GM23248 (cell line): Measurements from ENCODE around the gene ZNF684. TPM values are rescaled to one million over a fixed set of nuclear protein-coding genes. Genes with fewer than 3 reads are reported as not detected.

Experiments
- DNase-seq: peaks from one replicate; pipeline ENCODE4 v3.0.0-alpha.2; 2015
- H2AFZ ChIP-seq: fragments of 200-600 bp; sonication (generic); 2 replicates; pipeline ENCODE4 v1.6.1; 2016; ENCODE audit warnings: antibody characterized with exemption
- H3F3A ChIP-seq: fragments of 200-600 bp; sonication (generic); 2 replicates; pipeline ENCODE4 v1.6.1; 2016; ENCODE audit warnings: mild to moderate bottlenecking, antibody characterized with exemption, mixed run types; ENCODE audit not compliant: insufficient read depth
- H3K27ac ChIP-seq: fragments of 200-600 bp; sonication (generic); 2 replicates; pipeline ENCODE4 v1.5.1; 2016; ENCODE audit warnings: mild to moderate bottlenecking
- H3K27me3 ChIP-seq: fragments of 200-600 bp; sonication (generic); replicated peaks from 2 replicates; pipeline ENCODE4 v1.6.1; 2016; ENCODE audit warnings: mild to moderate bottlenecking; ENCODE audit not compliant: insufficient read depth
- H3K36me3 ChIP-seq: fragments of 200-600 bp; sonication (generic); 2 replicates; pipeline ENCODE4 v1.6.1; 2016; ENCODE audit warnings: low read depth, mild to moderate bottlenecking
- H3K4me1 ChIP-seq: fragments of 200-600 bp; sonication (generic); 2 replicates; pipeline ENCODE4 v1.6.1; 2016; ENCODE audit warnings: mild to moderate bottlenecking; ENCODE audit not compliant: insufficient read depth
- H3K4me2 ChIP-seq: fragments of 200-600 bp; sonication (generic); one replicate; pipeline ENCODE4 v1.6.1; 2016; ENCODE audit warnings: mild to moderate bottlenecking; ENCODE audit not compliant: unreplicated experiment
- H3K4me3 ChIP-seq: fragments of 200-600 bp; sonication (generic); 2 replicates; pipeline ENCODE4 v1.5.1; 2016; ENCODE audit warnings: mild to moderate bottlenecking
- H3K79me2 ChIP-seq: fragments of 200-600 bp; sonication (generic); 2 replicates; pipeline ENCODE4 v1.6.1; 2016; ENCODE audit warnings: mild to moderate bottlenecking; ENCODE audit not compliant: insufficient read depth
- H3K9ac ChIP-seq: fragments of 200-600 bp; sonication (generic); 2 replicates; pipeline ENCODE4 v1.6.1; 2016; ENCODE audit warnings: mild to moderate bottlenecking
- H3K9me2 ChIP-seq: fragments of 200-600 bp; sonication (generic); 2 replicates; pipeline ENCODE4 v1.6.1; 2016; ENCODE audit warnings: mixed run types, mild to moderate bottlenecking, moderate library complexity; ENCODE audit not compliant: insufficient read depth
- H3K9me3 ChIP-seq: fragments of 200-600 bp; sonication (generic); one replicate; pipeline ENCODE4 v1.6.1; 2017; ENCODE audit warnings: low read depth
- H4K20me1 ChIP-seq: fragments of 200-600 bp; sonication (generic); 2 replicates; pipeline ENCODE4 v1.6.0; 2016; ENCODE audit not compliant: insufficient read depth
- EZH2 ChIP-seq: fragments of 200-600 bp; sonication (generic); IDR thresholded peaks from 2 replicates; pipeline ENCODE4 v1.6.1; 2018; ENCODE audit warnings: antibody characterized with exemption, mild to moderate bottlenecking; ENCODE audit not compliant: insufficient read depth, poor library complexity, severe bottlenecking
- EZH2phosphoT487 ChIP-seq: fragments of 200-600 bp; sonication (generic); IDR thresholded peaks from 2 replicates; pipeline ENCODE4 v1.6.1; 2018; ENCODE audit warnings: antibody characterized with exemption, moderate library complexity, mild to moderate bottlenecking, low read depth; ENCODE audit not compliant: insufficient read depth
- WGBS, 2 experiments: methylation state at CpG; one replicate each; pipeline ENCODE4 v1.1.6; 2015 to 2017; ENCODE audit warnings: low lambda C conversion rate in 2 of 2, low coverage in 1 of 2; ENCODE audit errors: missing lambda C conversion rate in 2 of 2; 5-methylcytosine and 5-hydroxymethylcytosine counted together
- in situ Hi-C: fragments of 300-500 bp; cut with MboI; formaldehyde crosslinking; loops from 2 replicates; pipeline ENCODE4 v1.15.0; 2020
- polyA plus RNA-seq: library from polyadenylated mRNA; unstranded; fragments of >200 nt; fragmentation: Nextera tagmentation; extraction: Ambion mirVana; gene quantifications from 2 replicates; pipeline ENCODE4 v1.2.1, GENCODE V29; 2016
- total RNA-seq: library from RNA; depleted of rRNA; stranded (reverse); fragments of >200 nt; shearing (Covaris generic); gene quantifications from 2 replicates; pipeline ENCODE4 v1.2.3, GENCODE V29; 2014

Gene ZNF684
- total and polyA plus RNA-seq, 2 experiments from 2014 or later, result 3.3 to 9.1 TPM

GRCh38 chr1:40508375-40509341 is 22.8 kb upstream of the ZNF684 start, which contains the start of gene EXO5:
Gene EXO5 (plus strand): TSS chr1:40508767. CDS start chr1:40514545, 5,778 bp downstream.
- peak; percentile 95 for DNase-seq

GRCh38 chr1:40519517-40519916 is 11.9 kb upstream of the ZNF684 start:
- Histone ChIP-seq H3K9me2 (no peaks in the 10 kb centered on the region), H3K4me2 (no peak overlapping the region), H4K20me1 (no peaks in the 10 kb centered on the region), H3K4me3 (no peak overlapping the region), H3F3A (no peaks in the 10 kb centered on the region), H3K36me3 (peaks cover 14% of the 10 kb centered on the region; the same call in 1 of the 2 replicates), H2AFZ (peak overlapping the region; percentile 37; the same call in 1 of the 2 replicates), H3K9ac (no peak overlapping the region), H3K9me3 (peaks cover 2% of the 10 kb centered on the region), H3K4me1 (no peaks in the 10 kb centered on the region), H3K79me2 (peaks cover 8% of the 10 kb centered on the region; the same call in 1 of the 2 replicates), H3K27ac (no peak overlapping the region), H3K27me3 (no peaks in the 10 kb centered on the region)
- DNase-seq, result peak; percentile 16
- WGBS, 2 experiments, result 58% methylated on average over 2 of the region's 2 CpGs
- TF ChIP-seq EZH2phosphoT487 (no peak), EZH2 (no peak)
- in situ Hi-C loops, result no loop called here

More at GRCh38 chr1:40508375-40509341, 22.8 kb upstream of the ZNF684 start, which contains the start of gene EXO5:
- Histone ChIP-seq H3K27me3 (no peaks in the 10 kb centered on the region), H3K4me3 (peak within 1 kb of the TSS; percentile 92), H3K9ac (peak within 1 kb of the TSS; percentile 89), H3K36me3 (no peaks in the 10 kb centered on the region; the same call in none of the 2 replicates), H3F3A (peaks cover 5% of the 10 kb centered on the region; the same call in 1 of the 2 replicates), H3K9me2 (no peaks in the 10 kb centered on the region), H3K9me3 (no peaks in the 10 kb centered on the region), H2AFZ (peak within 1 kb of the TSS; percentile 99), H4K20me1 (no peaks in the 10 kb centered on the region), H3K4me2 (peak within 1 kb of the TSS; percentile 96), H3K79me2 (peaks cover 86% of the 10 kb centered on the region), H3K4me1 (0 out of 2 replicates have a peak, but pooled peaks cover 6% of the 10 kb centered on the region), H3K27ac (peak within 1 kb of the TSS; percentile 66)
- in situ Hi-C loops, result no loop called here
- TF ChIP-seq EZH2phosphoT487 (no peak), EZH2 (no peak)
- WGBS, 2 experiments, result 1 to 2% methylated on average over 68 to 70 of the region's 76 CpGs

- Histone ChIP-seq H3K9ac (peak overlapping the region; percentile 82), H3K4me2 (peak overlapping the region; percentile 98), H3K4me3 (peak overlapping the region; percentile 98), H2AFZ (peak overlapping the region; percentile 100), H3K9me3 (no peaks in the 10 kb centered on the region), H3K27me3 (no peaks in the 10 kb centered on the region), H3K9me2 (no peaks in the 10 kb centered on the region), H3K4me1 (0 out of 2 replicates have a peak, but pooled peaks cover 11% of the 10 kb centered on the region), H3K27ac (peak overlapping the region; percentile 88), H4K20me1 (no peaks in the 10 kb centered on the region), H3K36me3 (no peaks in the 10 kb centered on the region), H3F3A (peaks cover 15% of the 10 kb centered on the region), H3K79me2 (no peaks in the 10 kb centered on the region)
- in situ Hi-C loops, result no loop called here
- WGBS, 2 experiments, result 43 to 45% methylated on average over 5 of the region's 5 CpGs
- DNase-seq, result peak; percentile 49
- TF ChIP-seq EZH2 (no peak), EZH2phosphoT487 (no peak)
Observed at GRCh38 chr1:40530735-40531380, 579 bp upstream of the ZNF684 start.

GRCh38 chr1:40532062-40532389 is 589 bp downstream of the ZNF684 start:
- peak overlapping the region; percentile 82 for H3K9ac ChIP-seq
- no peaks in the 10 kb centered on the region for H3K9me3 ChIP-seq
- peak overlapping the region; percentile 98 for H3K4me2 ChIP-seq
- H2AFZ ChIP-seq, result peak overlapping the region; percentile 100
- H3F3A ChIP-seq, result peaks cover 15% of the 10 kb centered on the region
- H3K27me3 ChIP-seq, result no peaks in the 10 kb centered on the region
- TF ChIP-seq EZH2phosphoT487 (no peak), EZH2 (no peak)
- H3K27ac ChIP-seq, result peak overlapping the region; percentile 88; the same call in 1 of the 2 replicates
- H3K79me2 ChIP-seq, result no peaks in the 10 kb centered on the region
- DNase-seq, result no peak
- no peaks in the 10 kb centered on the region for H4K20me1 ChIP-seq
- peak overlapping the region; percentile 98 for H3K4me3 ChIP-seq
- 2 to 3% methylated on average over 3 of the region's 3 CpGs for WGBS, 2 experiments
- 0 out of 2 replicates have a peak, but pooled peaks cover 11% of the 10 kb centered on the region for H3K4me1 ChIP-seq
- no peaks in the 10 kb centered on the region for H3K36me3 ChIP-seq
- in situ Hi-C loops, result no loop called here
- no peaks in the 10 kb centered on the region for H3K9me2 ChIP-seq
